Activated CD8-positive, alpha-beta memory T cell treated with anti-CD3 and anti-CD28 coated beads for 4 hours (primary cell): ENCODE data around the gene BCL2L15.

ENCODE experiments used
- DNase-seq, 2 donors: peaks; one replicate each; pipeline ENCODE4 v3.0.0-alpha.2; 2020; ENCODE audit warnings: low read depth in 2 of 2

Gene BCL2L15

DNA sequence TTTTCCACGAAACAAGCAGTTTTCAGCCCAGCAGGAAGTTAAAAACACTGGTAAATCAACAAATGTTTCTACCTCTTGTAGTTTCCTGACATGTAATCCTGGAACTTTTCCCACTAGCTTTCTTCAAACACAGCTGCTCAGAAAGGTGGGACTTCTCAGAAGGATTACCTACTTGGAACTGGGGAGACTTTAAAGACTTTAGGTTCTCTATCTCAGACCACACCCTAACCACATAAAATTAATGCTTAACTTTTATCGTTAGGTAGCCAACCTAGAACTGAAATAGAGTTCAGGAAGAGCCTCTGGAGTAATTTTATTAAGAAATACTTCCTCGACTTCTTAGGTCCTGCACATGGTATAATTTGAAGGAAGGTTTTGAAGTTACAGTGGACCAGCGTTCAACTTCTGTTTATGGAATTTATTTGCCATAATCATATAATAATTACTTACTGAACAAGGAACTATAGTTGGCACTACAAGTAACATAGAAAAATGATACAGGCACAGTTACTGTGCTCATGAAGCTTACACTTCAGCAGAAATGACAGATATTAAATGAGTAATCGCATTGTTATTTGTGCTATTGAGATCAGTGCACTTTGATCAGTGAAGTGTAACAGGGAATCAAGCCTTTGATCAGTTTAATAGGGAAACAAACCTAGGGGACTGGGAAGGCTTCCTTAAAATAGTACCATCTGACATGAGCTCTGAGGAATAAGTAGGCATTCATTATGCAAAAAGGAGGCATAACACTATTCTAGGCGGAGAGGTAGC lies at the start of gene BCL2L15:
TSS of gene BCL2L15 (minus strand) at position 180 of the 774 bp plus-strand sequence. CDS start 206 bp downstream, outside the sequence.
- no peak for DNase-seq

DNA sequence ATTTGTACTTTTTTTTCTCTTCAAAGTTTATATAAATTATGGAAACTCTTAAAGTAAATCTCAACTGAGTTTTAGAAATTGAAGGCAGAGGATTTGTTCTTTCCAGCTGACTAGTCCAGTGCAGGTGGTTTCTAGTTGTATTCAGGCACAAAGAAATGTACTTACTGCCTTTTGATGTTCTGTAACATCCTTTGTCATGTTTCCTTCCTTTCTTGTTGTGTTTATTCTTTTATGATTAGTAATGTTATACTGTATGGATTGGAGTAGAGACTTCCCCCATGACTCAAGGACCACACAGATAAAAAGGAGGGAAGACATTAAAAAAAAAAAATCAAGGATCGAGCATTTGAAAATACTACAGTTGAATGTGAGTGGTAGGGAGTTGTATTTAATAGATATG lies 49.8 kb upstream of the BCL2L15 start:
- no peak for DNase-seq

DNA sequence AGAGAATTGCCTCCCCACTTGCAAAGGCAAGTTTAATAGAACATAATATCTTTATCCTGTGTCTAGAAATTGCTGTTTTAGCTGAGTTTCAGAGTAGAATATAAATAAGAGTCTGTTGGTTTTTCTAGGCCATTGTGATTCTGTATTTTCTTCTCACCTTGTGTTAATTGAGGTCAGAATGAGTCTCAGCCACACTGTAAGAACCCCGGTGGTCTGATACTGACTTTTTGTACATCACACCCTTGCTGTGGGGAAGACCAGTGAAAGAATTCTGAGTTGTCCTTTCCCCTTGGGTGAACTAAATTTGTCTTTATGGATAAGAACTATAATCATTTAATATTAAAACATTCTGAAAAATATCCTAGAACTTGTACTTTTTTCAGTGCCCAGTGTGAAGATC lies 48.6 kb upstream of the BCL2L15 start:
- no peak for DNase-seq

DNA sequence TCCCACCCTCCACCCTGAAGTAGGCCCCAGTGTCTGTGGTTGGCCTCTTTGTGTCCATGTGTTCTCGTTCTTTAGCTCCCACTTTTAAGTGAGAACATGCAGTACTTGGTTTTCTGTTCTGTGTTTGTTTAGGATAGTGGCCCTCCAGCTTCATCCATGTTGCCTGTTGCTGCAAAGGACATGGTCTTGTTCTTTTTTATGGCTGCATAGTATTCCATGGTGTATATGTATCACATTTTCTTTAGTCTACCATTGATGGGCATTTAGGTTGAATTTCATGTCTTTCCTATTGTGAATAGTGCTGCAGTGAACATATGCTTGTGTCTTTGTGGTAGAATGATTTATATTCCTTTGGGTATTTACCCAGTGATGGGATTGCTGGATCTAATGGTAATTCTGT lies 47.8 kb upstream of the BCL2L15 start:
- no peak for DNase-seq

DNA sequence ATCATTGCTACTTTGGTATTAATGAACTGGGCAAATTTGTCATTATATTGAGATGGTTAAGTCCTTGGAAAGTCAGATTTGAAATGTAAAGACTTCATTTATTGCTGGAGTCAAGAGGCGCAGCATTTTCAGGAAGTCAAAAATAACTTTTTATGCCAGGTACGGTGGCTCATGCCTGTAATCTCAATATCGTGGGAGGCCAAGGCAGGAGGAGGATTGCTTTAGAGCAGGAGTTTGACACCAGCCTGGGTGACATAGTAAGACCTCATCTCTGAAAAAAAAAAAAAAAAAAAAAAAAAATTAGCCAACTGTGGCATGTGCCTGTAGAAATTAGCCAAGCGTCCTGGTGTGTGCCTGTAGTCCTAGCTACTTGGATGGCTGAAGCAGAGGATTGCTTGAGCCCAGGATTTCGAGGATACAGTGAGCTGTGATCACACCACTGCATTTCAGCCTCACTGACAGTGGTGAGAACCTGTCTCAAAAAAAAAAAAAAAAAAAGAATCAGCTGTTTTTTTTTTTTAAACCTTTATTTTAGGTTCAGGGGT lies 47.2 kb upstream of the BCL2L15 start:
- no peak for DNase-seq

DNA sequence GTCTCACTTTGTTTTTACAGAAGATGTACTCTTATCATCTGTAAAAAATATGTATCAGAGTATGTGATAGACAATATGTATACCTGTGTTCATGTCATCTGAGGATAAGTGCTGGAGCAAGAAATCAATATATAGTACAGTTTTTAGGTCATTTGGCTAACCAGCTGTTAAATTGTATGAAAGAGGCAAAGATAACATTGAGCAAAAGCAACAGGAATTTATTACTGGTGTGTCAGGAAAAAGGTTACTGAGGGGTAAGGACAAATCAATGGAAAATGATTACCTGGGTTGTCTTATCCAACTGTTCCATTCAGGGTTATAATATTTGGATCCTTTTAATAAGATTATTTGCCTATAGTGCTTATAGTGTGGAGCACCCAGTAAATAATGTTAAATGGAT lies 46.6 kb upstream of the BCL2L15 start:
- DNase-seq = no peak

DNA sequence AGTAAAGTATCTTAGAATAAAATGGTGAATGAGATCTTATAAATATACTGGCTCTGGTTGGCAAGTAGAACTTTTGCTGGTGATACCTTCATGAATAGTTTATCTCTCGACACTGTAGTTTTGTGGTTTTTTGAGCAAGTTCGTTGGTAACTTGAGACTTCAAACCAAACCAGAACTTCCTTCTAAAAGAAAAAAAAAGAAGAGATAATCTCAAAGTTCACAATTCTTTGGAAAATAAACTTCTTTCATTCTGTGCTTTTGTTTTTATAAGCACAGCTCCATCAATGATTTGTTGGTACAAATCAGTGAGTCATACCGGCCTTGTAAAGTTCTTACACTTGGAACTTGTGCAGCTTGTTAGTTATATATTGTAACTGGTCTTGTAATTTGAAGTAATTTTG lies 44.1 kb upstream of the BCL2L15 start:
- no peak for DNase-seq

DNA sequence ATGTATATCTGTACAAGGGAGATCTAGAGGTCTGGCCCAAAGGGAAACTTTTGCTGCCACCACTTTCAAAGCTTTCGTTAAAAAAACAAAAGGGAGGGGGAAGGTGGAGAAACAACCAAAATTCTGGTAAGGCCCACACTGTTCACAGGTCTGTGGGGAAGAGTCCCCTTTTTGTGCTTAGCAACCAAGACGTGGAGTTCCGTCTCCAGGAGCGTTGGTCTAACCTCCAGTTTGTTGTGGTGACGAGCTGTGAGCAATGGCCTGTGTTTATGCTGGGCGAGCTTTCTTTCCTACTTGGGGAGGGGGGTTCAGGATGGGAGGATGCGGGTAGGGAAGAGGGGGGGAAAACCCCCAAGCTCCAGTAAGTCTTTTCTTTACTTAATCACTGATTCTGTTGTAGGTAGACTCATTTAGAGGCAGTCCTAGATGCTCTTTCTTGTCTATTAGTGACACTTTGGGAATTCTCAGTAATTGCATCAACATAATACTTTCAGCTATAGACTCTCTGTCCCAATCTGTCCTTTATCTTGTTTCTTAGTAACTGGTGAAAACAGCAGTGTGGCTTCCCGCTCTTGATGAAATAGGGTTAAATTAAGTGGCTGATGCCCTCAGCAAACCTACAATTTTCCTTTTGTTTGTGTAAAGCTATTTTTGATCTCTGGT lies 43.2 kb upstream of the BCL2L15 start:
- DNase-seq = peak; percentile 43 to 50

DNA sequence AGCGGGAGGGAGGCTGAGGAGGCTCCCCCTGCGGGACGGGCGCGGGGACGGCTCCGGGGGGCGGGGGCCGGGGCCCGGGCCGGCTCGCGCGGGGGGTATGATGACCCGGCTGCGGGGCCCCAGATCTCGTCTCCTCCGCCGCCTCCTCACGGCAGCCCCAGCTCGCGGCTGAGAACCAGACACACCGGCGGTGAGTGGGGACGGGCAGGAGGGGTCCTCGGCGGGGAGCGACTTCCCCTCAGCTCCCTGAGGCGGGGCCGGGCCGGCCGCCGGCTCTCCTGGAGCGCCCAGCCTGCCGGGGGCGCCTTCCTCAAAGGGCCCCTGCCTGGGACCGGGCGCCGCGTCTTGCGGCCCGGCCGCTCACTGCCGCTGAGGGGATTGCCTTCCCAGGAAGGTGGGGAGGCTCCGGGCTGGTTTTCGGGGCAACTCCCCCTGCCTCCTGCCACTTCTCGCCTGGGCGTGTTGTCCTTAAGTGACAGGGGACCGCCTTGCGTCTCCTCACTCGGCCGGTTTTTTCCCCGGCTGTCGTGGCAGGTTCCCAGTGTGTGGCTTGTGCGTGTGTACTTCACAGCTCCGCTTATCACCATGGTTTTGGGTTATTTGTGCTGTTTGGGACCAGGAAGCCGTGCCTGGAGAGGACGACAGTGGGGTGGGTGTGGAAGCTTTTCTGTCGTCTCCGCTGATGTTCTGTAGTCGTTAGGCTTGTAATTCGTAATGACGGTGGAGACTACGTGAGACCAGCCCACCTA lies 42.5 kb upstream of the BCL2L15 start:
- DNase-seq = peak; percentile 31 to 34

DNA sequence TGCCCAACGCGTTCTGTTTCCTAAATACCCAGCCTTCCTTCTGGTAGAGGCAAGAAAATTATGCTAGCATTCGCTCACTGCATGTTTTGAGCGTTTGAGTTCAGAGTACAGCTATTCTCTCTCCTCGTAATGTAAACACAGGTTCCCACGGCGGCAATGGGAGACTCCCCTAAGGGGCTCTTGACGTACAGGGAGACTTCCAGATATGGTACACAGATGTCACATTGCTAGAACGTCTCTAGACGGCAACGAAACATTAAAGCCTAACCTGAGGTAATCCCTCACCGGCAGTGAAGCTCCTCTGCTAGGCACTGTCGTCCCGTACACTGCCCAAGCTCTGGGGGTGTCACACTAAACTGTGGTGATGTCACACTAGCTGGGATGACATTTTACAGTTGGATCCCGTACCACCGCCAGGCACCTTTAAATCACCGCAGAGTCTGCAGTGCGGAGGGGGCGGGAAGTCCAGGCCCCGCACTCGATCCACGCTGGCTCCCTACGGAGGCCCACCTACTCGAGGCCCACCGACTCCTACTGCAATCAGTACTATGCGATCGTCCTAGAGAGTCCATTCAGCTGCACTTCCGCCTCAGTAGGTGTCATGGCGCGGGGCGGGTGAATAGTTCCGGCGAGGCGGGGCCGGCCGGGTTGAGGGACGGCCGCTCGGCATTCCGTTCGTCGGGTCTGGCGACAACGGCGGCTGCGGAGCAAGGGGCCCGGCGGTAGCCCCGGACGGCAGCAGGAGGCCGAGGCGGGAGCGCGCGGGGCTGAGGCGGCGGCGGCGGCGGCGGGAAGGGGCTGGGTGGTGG lies 41.8 kb upstream of the BCL2L15 start, which contains the start of gene HIPK1:
TSS of gene HIPK1 (plus strand) at position 384 of the 809 bp plus-strand sequence.
- peak; percentile 82 to 84 for DNase-seq

DNA sequence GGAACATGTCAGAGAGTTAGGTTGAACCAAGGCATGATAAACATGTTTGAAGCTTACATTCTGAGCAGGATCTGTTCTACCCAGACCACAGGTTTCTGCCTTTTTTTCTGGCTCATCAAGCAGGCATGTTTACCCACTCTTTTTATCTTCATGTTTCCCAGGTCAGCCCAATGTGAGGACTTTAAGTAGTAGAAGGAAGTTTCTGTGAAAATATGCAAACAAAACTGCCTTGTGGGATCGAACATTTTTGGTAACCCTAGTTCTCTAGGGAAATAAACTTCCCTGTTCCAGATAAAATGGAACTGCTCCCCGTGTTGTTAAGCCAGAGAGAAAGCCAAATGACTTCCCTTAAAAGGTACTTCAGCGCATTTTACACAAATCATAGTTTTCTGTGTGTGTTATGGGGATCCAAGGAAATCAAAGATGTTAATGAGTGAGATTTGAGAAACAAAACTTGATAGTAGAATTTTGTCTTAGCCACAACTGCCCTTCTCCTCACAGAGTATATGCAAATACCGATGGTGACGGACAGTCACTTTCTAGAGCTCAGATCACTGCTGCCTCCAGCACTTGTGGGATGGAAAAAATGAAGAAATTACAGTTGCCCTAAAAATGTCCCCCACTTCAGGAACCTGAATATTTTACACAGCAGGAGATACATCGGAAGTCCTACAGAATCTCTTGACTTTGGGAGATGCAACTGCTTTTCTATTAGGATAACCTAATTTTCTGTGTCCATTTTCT lies 41.0 kb upstream of the BCL2L15 start:
- DNase-seq = no peak

DNA sequence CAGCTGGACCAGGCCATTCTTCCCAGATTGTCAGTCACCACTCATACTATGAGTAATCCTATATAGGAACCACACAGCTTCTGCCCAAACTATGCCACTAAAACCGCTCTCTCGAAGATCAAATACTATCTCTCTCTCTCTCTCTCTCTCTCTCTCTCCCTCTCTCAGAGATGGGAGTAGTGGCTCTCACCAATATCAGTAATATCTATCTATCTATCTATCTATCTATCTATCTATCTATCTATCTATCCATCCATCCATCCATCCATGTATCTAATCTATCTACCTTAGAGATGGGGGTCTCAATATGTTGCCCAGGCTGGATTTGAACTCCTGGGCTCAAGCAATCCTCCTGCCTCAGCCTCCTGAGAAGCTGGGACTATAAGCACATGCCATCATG lies 37.1 kb upstream of the BCL2L15 start:
- DNase-seq = no peak

DNA sequence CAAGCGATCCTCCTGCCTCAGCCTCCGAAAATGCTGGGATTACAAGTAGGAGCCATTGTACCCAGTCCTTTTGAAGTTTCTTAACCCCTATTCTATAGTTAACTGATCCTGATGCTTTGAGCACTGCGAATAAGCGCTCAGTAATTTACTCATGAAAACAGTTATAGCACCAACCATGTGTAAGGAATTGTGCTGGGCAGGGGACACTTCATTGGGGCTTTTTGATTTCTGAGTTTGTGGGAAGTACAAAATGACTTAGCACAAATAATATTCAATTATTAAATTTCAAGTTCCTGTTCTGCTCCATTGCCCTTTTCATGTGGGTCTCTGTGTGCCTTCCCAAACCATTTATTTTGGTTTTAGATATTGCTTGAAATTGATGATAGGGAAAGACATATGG lies 35.6 kb upstream of the BCL2L15 start:
- DNase-seq = no peak

DNA sequence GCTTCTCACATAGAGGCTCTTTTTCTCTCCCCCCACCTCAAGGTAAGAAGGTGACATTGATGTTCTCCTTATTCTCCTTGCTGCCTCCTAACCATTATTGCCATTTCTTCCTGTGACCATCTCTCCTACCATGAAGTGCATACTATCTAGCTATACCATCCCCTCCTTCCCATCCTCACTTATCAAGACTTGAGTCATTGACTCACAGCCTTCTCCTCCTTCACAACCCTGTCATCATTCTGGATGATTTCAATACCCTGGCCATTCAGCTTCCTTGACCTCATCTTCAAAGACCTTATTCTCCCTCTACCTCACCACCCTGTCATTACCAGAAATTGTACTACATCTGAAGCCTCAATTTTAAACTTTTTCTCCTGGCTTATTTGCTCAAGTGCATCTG lies 30.9 kb upstream of the BCL2L15 start:
- no peak for DNase-seq

DNA sequence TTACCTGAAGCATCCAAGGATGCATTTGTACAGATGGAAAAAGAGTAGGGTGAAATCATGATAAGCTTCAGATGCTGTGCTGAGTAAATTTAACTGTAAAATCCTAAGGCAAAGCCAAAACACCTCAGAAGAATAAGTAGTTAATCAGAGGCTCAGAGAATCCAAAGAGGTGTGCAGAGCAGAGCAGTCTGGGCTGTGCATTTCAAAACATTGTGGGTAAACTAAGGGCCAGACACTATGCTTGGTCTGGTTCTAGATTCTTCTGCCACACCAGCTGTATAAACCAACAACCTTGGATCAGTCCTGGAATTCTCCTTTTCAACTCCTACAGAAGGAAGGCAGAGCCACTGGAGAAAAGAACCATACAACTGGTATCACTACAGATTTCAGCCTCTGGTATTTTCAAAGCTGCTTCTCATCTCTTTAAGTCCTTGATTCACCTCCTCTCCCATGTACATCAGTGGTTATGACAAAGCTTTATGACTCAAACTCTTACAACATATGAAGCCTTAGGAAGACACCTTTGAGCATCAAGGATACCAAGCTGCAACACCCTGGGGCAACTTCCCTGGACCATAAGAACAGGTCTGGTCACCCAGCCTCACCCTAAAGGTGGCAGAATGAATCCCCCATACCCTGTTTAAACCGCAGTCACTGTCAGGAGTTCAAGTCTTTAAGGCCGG lies 30.2 kb upstream of the BCL2L15 start:
- no peak for DNase-seq

DNA sequence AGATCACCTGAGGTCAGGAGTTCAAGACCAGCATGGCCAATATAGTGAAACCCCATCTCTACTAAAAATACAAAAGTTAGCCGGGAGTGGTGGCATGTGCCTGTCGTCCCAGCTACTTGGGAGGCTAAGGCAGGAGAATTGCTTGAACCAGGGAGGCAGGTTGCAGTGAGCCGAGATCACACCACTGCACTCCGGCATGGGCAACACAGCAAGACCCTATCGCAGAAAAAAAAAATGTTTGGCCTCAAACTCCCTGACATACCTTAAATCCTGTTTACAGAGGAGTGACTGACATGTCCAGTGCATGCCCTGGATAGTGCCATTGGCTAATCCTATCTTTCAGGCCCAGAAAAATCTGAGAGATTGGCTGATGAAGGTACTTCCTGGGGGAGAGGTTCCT lies 29.6 kb upstream of the BCL2L15 start:
- no peak for DNase-seq

DNA sequence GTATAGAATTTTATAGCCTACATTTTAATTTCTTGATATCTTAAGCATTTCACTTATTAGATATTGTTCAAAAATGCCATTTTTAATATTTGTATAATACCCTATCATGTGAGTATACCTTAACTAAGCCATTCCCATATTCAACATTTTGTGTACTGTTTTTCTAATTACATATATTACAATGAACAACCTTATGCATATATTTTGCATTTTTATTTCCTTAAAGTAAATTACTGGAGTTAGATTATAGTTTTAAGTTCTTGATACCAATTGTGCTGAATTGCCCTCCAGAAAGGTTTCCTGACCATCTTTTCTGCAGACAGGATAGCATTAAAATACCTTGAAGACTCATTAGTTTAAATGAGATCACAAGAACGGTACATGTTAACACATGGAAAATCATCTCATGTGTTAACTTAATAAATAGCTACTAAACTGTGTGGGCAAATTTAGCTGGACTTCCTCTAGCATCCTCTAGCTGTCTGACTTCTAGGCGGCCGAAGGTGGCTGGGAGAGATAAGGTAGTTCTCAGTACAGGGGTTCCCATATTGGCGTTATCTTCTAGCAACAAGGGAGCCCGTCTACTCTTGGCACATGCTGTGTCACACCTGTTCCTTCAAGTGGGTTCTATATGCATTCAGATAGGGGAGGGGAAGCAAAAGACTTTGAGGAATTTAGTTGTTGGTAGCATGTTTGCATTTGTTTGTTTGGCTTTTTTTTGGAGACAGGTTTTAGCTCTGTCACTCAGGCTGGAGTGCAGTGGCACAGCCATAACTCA lies 26.7 kb upstream of the BCL2L15 start:
- no peak for DNase-seq

DNA sequence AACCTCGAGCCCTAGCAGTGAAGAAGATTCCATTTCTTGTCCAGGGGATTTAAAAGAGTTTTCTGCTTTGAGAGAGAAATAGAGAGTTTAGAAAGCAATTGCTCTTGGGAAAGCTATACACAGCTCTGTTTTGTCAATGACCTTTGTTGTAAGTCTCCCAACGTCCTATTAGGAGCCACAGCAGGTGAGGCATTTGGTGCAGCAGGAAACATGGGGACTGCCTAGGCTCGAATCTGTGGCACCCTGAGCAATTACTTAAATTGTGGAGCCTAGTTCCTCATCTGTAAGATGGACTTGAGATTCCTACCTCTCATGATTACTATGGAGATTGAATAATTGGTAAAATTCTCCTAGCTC lies 25.9 kb upstream of the BCL2L15 start:
- DNase-seq = no peak

DNA sequence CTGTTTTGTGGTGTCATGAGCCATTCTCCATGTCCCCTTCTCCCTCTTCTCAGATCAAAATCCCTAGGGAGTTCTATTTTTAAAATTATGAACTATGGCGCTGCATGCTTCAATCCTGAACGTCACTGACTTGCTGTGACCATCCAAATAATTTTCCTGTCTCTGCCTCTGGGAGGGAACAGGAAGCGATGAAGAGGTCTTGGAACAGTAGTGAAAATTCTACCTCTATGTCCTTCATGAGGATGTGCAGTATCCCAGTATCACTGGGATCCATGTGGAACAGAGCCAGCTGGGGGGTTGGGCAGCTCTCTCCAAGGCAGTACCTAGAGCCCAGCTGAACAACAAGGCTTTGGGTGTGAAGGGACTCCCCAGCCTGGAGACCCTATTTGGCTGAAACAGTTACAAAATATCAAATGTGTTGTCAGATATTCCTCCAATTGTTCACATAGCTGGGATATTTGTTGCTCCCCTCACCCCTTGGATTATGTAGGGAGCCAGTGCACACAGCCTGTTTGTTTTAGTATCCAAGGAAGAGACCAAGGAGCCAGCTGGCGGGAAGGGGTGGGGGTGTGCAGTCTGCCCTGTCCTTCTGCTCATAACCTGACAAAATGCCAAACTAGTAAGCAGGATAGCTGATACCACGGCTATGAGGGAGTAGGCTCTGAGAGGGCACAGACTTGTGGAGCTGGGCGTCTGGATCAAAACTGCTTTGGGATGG lies 25.4 kb upstream of the BCL2L15 start:
- DNase-seq = no peak
